HL-60 (cell line): ENCODE measurements around the gene DIAPH1.

Experiments used
- POLR2AphosphoS5 ChIP-seq: IDR thresholded peaks from 2 replicates; pipeline ENCODE4 v1.6.1; 2012; ENCODE audit warnings: low read depth
- TF ChIP-seq, protein P1 (sequence below): IDR thresholded peaks from one replicate; pipeline ENCODE4 v1.5.1; 2011; ENCODE audit warnings: low read length, control low read depth, inconsistent platforms; ENCODE audit not compliant: insufficient read depth
- TF ChIP-seq, protein P2 (sequence below): IDR thresholded peaks from 2 replicates; pipeline ENCODE4 v1.6.1; 2012; ENCODE audit warnings: low read depth; ENCODE audit not compliant: insufficient replicate concordance

DNA sequence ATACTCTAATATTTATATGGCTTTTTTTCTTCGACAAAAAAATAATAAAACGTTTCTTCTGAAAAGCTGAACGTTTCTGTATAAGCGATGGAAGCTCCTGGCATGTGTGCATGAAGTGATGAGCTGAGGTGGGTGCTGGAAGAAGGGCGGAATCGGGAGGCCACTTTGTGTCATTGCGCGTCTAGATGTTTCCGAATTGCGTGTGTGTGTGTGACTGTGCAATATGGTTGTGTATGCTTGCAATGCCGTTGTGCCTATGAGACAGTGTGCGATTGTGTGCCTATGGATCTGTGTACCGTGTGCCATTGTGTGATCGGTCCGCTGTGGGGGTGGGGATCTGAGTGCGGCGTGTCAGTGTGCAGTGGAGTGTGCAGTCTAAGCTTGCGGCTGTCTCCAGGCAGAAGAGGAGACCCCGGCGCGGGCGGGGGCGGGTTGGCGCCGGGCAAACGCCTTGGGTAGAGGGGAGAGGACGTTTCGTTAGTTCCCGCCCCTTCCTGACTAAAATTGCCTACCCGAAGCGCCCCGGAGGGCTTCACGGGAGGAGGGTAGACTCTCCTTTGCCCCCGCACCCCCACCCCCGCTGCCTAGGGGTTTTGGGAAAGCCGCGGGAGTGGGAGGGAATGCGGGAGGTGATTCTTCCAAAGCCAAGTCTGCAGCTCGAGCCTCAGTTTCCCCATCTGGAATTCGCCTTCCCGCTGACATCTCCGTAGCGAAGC is 105.7 kb downstream of the DIAPH1 start:
- TF ChIP-seq, protein P1, sequence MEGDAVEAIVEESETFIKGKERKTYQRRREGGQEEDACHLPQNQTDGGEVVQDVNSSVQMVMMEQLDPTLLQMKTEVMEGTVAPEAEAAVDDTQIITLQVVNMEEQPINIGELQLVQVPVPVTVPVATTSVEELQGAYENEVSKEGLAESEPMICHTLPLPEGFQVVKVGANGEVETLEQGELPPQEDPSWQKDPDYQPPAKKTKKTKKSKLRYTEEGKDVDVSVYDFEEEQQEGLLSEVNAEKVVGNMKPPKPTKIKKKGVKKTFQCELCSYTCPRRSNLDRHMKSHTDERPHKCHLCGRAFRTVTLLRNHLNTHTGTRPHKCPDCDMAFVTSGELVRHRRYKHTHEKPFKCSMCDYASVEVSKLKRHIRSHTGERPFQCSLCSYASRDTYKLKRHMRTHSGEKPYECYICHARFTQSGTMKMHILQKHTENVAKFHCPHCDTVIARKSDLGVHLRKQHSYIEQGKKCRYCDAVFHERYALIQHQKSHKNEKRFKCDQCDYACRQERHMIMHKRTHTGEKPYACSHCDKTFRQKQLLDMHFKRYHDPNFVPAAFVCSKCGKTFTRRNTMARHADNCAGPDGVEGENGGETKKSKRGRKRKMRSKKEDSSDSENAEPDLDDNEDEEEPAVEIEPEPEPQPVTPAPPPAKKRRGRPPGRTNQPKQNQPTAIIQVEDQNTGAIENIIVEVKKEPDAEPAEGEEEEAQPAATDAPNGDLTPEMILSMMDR: no peak
- TF ChIP-seq POLR2AphosphoS5: no peak; the same call in none of the 2 replicates
- TF ChIP-seq, protein P2, sequence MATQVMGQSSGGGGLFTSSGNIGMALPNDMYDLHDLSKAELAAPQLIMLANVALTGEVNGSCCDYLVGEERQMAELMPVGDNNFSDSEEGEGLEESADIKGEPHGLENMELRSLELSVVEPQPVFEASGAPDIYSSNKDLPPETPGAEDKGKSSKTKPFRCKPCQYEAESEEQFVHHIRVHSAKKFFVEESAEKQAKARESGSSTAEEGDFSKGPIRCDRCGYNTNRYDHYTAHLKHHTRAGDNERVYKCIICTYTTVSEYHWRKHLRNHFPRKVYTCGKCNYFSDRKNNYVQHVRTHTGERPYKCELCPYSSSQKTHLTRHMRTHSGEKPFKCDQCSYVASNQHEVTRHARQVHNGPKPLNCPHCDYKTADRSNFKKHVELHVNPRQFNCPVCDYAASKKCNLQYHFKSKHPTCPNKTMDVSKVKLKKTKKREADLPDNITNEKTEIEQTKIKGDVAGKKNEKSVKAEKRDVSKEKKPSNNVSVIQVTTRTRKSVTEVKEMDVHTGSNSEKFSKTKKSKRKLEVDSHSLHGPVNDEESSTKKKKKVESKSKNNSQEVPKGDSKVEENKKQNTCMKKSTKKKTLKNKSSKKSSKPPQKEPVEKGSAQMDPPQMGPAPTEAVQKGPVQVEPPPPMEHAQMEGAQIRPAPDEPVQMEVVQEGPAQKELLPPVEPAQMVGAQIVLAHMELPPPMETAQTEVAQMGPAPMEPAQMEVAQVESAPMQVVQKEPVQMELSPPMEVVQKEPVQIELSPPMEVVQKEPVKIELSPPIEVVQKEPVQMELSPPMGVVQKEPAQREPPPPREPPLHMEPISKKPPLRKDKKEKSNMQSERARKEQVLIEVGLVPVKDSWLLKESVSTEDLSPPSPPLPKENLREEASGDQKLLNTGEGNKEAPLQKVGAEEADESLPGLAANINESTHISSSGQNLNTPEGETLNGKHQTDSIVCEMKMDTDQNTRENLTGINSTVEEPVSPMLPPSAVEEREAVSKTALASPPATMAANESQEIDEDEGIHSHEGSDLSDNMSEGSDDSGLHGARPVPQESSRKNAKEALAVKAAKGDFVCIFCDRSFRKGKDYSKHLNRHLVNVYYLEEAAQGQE: no peak
